Cardiac septum (tissue), 1 donor: ENCODE measurements around the gene NFU1. TPM values are rescaled to one million over a fixed set of nuclear protein-coding genes. Genes with fewer than 3 reads are reported as not detected.
"Not testable (repeated sequence)": the region's sequence is repeated elsewhere in the genome, so short reads cannot be mapped to it uniquely, and the experiment has no call there.

ENCODE experiments used
- DNase-seq: peaks from one replicate; pipeline ENCODE4 v3.0.0-alpha.2; 2020; ENCODE audit warnings: low spot score
- intact Hi-C: fragments of 100-400 bp; cut with DNase I; formaldehyde crosslinking; loops from one replicate; pipeline ENCODE4 v1.14.0; 2022
- total RNA-seq: library from RNA; stranded (reverse); fragmentation: NEBNext Ultra II Directional; extraction: Animal tissue kit (Norgen Biotek cat#: 25700); gene quantifications from one replicate; pipeline ENCODE4 v1.2.1, GENCODE V29; 2021
- donor health status: DM: no; HTN: no; CAD: no.

The NFU1 gene
- total RNA-seq, 1 donor from 2014 or later = 90.3 TPM

DNA sequence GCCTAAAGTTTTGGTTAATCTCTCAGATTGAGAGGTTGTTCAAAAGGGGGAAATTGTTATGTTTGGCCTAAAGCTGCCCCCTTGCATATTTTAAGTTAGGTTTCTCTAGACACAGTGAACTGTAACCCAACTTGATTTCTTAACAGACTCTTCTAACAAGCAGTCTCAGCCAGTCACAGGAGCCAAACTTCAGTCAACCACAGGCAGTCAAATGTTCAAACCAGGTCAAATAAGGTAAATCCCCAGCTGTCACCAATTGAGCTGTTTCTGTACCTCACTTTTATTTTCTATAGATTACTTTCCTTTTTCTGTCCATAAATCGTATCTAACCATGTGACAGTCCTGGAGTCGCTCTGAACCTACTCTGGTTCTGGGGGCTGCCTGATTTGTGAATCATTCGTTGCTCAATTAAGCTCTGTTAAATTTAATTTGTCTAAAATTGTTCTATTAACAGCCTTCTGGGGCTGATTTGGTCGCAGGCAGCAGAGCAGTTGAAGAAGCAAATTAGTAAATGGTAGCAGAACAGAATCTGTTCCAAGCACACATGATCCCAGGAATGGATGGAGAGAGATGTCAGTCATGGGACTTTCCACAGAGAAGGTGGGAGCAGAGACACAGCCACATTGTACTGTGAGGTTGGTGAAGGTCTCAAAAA, 16.4 kb upstream of the NFU1 start:
- intact Hi-C loops = no loop called here
- DNase-seq = no peak

- intact Hi-C loops = no loop called here
- no peak for DNase-seq
These were observed 15.5 kb upstream of the NFU1 start for GRCh38 chr2:69452687-69453086.

GRCh38 chr2:69450735-69451416, 13.6 kb upstream of the NFU1 start:
- intact Hi-C loops = no loop called here
- no peak for DNase-seq

DNA sequence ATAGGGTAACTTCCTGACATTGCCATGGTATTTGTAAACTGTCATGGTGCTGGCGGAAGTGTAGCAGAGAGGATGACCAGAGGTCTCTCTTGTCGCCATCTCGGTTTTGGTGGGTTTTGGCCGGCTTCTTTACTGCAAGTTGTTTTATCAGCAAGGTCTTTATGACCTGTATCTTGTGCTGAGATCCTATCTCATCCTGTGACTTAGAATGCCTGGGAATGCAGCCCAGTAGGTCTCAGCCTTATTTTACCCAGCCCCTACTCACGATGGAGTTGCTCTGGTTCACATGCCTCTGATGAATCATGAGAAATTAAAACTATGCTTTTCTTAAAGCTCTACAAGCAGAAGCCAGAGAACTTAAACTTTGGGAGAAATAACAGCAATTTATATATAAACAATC, 12.7 kb upstream of the NFU1 start:
- DNase-seq = no peak
- intact Hi-C loops = no loop called here

DNA sequence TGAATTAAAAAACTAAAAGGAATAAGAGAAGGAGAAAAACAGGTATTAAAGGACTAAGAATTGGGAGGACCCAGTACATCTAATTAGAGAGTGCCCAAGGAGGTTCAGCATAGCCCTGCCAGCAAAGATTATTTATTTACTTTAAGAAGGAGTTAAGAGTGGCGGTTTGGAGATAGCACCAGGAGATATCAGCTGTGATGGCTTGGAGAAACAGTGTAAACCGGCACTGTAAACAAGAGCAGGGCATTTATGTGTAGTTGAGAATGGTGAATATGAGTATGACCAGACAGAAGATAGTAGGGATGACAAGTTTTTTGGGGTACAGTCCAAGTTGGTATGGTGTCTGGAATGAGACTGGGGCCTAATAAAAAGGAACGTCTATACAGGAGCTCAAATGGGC, 6.4 kb upstream of the NFU1 start:
- intact Hi-C loops, DNase-seq: not testable (repeated sequence)

DNA sequence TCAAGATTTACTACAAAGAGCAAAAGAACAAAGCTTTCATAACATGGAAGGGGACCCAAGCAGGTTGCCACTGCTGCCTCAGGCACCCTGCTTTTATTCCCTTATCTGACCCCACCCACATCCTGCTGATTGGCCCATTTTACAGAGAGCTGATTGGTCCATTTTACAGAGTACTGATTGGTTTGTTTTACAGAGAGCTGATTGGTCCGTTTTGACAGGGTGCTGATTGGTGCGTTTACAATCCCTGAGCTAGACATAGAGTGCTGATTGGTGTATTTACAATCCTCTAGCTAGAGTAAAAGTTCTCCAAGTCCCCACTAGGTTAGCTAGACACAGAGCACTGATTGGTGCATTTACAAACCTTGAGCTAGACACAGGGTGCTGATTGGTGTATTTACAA, 2.3 kb upstream of the NFU1 start:
- intact Hi-C loops = loop anchor here (5.0 kb wide), 1 partner anchor 52 kb away; the partner anchor contains the start of gene GFPT1
- not testable (repeated sequence) for DNase-seq

DNA sequence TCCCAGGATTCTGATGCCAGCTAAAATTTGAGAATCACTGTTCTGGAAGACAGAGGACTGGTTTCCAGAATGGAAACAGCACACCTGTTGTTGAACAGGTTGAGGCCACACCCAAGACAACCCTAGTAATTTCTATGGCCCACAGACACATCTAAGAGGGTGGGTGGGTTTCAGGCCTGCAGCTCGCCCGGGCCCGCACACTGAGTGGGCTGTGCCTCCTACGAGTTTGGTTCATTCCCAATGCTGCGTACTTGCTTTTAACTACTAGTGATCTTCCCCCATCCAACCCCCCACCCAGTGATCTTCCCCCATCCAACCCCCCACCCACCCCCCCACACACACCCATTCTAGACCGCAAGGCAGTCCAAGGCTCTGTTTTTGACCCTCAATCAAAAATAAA, 1.3 kb upstream of the NFU1 start:
- intact Hi-C loops = loop anchor here (5.0 kb wide), 1 partner anchor 51 kb away; the partner anchor contains the start of gene GFPT1
- no peak for DNase-seq

- intact Hi-C loops = loop anchor here (2.0 to 5.0 kb wide), 2 partner anchors 50 to 205 kb away; partner anchors contain the start of genes AAK1 and GFPT1
- DNase-seq = no peak
These were observed 518 bp upstream of the NFU1 start for GRCh38 chr2:69437751-69438154.

DNA sequence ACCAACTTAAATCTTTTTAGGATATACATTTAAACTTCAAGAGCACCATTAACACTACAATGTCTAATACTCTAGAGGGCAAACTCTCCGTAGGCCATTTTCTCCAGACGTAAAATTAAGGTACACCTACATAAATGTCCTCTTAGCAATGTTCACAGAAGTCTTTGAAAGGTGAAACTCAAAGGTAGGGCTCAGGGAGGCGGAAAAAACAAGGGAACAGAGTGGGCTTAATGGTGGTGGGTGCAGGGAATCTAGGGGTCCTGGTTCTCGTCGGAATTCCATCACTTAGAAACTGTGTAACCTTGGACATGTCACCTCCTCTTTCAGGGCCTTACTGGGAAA, 668 bp downstream of the NFU1 start:
- intact Hi-C loops = loop anchor here (2.0 to 5.0 kb wide), 2 partner anchors 49 to 206 kb away; partner anchors contain the start of genes AAK1 and GFPT1
- no peak for DNase-seq

GRCh38 chr2:69434753-69435152, 2.5 kb downstream of the NFU1 start:
- intact Hi-C loops = loop anchor here (5.0 kb wide), 1 partner anchor 47 kb away; the partner anchor contains the start of gene GFPT1

DNA sequence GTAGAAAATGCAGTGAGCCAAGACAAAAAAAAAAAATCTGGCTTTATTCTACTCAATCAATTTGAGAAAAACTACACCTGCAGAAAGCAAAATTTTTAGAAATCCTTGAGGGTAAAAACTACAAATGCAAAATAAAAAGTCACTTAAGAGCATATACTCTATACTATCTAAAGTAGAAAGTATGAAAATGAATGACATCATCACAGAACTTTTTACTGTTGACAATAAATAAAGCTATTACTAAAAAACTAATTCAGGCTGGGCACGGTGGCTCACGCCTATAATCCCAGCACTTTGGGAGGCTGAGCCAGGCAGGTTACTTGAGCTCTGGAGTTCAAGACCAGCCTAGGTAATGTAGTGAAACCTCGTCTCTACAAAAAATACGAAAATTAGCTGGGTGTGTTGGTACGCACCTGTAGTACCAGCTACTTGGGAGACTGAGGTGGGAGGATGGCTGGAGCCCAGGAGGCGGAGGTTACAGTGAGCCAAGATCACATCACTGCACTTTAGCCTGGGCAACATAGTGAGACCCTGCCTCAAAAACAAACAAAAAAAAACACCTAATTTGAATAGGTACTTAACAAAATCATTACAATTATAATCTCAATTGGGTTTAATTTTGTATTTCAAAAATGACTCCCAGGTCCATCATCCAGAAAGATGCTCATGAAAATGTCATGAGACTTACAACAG, 7.6 kb downstream of the NFU1 start:
- intact Hi-C loops = no loop called here
- DNase-seq = no peak

More at GRCh38 chr2:69434753-69435152, 2.5 kb downstream of the NFU1 start:
- no peak for DNase-seq

GRCh38 chr2:69428981-69429380, 8.3 kb downstream of the NFU1 start:
- intact Hi-C loops = no loop called here
- DNase-seq = no peak

GRCh38 chr2:69424419-69424818, 12.8 kb downstream of the NFU1 start:
- no peak for DNase-seq
- intact Hi-C loops = no loop called here

GRCh38 chr2:69422198-69422597, 15.0 kb downstream of the NFU1 start:
- no peak for DNase-seq

GRCh38 chr2:69419111-69419510, 18.1 kb downstream of the NFU1 start:
- intact Hi-C loops, DNase-seq: not testable (repeated sequence)

More at GRCh38 chr2:69422198-69422597, 15.0 kb downstream of the NFU1 start:
- intact Hi-C loops = no loop called here

DNA sequence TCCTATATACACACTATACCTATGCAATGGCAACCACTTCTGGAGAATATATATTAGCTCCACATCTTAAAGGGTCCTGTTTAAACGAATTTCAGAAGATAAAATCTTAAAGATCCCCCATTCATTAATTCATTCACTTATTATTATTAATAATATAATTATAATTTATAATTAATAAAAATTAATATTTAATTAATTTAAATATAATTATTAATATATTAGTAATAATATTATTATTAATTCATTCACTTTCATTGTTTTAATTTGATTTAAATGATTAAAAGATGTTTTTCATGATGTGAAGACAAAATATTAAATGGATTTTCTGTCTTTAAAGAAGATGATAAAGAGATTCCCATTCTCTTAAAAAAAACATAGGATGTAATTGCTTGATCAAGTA, 21.1 kb downstream of the NFU1 start:
- DNase-seq = no peak
- intact Hi-C loops = no loop called here

DNA sequence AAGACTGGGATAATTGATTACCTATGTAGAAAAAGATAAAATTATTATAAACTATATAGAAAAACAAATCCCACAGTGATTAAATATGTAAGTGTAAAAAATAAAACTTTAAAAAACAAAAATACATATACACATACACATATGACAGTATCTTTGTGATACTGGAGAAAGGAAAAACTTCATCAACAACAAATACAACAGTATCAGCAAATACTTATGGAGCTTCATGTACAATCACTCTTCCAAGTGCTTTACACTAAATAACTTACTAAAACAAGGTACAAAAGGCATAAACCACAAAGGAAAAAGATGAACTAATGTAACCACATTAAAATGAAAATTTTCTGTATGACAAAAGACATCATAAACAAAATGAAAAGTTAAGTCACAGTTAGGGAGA, 26.1 kb downstream of the NFU1 start:
- DNase-seq = no peak
- intact Hi-C loops = no loop called here

DNA sequence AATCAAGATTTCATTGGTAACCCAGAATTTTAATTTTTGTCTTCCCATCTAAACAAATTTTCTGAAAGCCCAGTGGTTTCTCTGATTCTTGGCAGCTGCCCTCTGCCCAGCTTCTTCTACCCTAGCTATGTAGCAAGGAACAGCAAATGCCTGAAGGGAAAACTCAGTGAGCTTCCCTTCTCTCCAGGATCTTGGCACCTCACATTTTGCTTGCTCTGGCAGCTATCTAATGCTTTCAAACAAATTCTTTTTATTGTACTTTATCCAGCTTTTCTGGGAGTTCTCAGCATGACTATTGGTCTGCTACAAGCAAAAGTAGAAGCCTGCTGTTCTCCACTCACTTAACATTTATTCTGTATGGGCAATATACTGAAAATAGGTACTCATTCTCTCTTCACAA, 31.9 kb downstream of the NFU1 start:
- DNase-seq = no peak
- intact Hi-C loops = no loop called here

GRCh38 chr2:69400121-69400520, 37.1 kb downstream of the NFU1 start:
- intact Hi-C loops = no loop called here

DNA sequence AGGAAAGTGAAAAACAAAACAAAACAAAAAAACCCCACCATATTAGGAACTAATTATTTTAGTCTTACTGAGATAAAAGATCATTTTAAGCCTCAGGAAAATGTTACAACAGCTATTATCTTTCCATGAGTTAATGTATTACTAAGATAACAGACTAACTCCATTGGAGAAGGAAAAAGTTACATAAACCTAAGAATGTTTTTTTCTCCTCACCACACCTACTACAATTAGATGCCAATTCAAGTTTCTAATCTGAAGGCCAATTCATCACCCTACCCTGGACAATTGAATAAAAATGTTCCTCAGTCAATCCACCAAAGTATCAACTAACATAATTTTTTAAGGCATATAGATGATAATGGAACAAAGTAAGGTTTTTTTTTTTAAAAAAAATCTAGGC, 40.0 kb downstream of the NFU1 start:
- intact Hi-C loops = no loop called here
- no peak for DNase-seq

More at GRCh38 chr2:69400121-69400520, 37.1 kb downstream of the NFU1 start:
- DNase-seq = no peak
